ENCODE measurements around the gene SH3RF3. TPM values are rescaled to one million over a fixed set of nuclear protein-coding genes. Genes with fewer than 3 reads are reported as not detected.
A peak's percentile ranks its signal among the peaks of the same experiment; 100 is the strongest.

The SH3RF3 gene
- total and polyA plus RNA-seq, 10 of the 15 experiments (the other 5 are each of a cell fraction or from before 2014, with no cell fraction given): 0.08 to 8.8 (median 2.3) TPM

DNA sequence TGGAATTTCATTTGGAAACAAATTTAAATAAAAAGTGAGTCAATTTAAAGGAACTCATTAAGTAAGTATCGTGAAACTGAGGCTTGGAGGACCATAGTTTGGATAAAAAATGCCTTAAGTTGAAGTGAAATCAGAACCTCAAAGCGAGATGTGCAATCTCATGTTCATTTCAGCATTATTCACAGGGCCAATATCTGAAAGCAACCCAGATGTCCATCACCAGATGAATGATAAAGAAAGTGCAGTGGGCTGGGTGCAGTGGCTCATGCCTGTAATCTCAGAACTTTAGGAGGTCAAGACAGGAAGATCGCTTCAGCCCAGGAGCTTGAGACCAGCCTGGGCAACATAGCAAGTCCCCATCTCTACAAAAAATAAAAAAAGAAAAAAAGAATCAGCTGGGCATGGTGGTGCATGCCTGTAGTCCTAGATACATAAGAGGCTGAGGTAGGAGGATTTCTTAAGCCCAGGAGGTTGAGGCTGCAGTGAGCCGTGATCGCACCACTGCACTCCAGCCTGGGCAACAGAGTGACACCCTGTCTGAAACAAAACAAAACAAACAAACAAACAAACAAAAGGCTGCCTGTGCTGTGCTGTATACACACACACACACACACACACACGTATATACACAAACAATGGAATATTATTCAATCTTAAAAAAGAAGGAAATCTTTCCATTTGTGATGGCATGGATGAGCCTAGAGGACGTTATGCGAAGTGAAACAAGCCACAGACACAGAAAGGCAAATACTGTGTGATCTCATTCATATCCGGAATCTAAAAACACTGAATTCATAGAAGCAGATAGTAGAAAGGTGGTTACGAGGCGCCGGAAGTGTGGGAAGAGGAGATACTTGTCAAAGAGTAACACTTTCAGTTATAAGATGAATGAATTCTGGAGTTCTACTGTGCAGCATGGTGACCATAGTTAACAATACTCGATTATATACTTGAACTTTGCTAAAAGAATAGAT is 14.5 kb downstream of the SH3RF3 start (continued):
- TF ChIP-seq CBFB (IDR thresholded peaks at IDR 0.05; ENCODE audit: low read depth): 0 out of 2 replicates have a peak, but pooled peaks have one; percentile 65
- TF ChIP-seq IKZF1 (conservative IDR thresholded peaks at IDR 0.05): peak; percentile 82
- TF ChIP-seq GABPA (IDR thresholded peaks at IDR 0.05; ENCODE audit: low read depth): peak; percentile 73
- 0 out of 2 replicates have a peak, but pooled peaks have one; percentile 50 for TF ChIP-seq HDGF (IDR thresholded peaks at IDR 0.05)
- TF ChIP-seq ATF7 (IDR thresholded peaks at IDR 0.05; ENCODE audit: low read depth): peak; percentile 83
- 0 out of 2 replicates have a peak, but pooled peaks have one; percentile 37 for TF ChIP-seq NBN (IDR thresholded peaks at IDR 0.05)
- peak; percentile 54; the same call in 1 of the 3 replicates for TF ChIP-seq POU2F2 (IDR thresholded peaks at IDR 0.05; ENCODE audit: borderline replicate concordance, low read depth, low read length)
- TF ChIP-seq MTA2 (IDR thresholded peaks at IDR 0.05; ENCODE audit: low read depth): peak; percentile 63
- TF ChIP-seq, protein P1, sequence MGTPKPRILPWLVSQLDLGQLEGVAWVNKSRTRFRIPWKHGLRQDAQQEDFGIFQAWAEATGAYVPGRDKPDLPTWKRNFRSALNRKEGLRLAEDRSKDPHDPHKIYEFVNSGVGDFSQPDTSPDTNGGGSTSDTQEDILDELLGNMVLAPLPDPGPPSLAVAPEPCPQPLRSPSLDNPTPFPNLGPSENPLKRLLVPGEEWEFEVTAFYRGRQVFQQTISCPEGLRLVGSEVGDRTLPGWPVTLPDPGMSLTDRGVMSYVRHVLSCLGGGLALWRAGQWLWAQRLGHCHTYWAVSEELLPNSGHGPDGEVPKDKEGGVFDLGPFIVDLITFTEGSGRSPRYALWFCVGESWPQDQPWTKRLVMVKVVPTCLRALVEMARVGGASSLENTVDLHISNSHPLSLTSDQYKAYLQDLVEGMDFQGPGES (IDR thresholded peaks at IDR 0.05): no peak
- TF ChIP-seq SMC3 (IDR thresholded peaks at IDR 0.05; ENCODE audit: borderline replicate concordance, low read length): no peak
- TF ChIP-seq BRCA1 (IDR thresholded peaks at IDR 0.05; ENCODE audit: low read depth, low read length): no peak
- no peak for TF ChIP-seq SPI1 (IDR thresholded peaks at IDR 0.05; ENCODE audit: borderline replicate concordance, insufficient read depth, low read depth, low read length)
- no peak for TF ChIP-seq SIN3A (IDR thresholded peaks at IDR 0.05; ENCODE audit: low read depth, low read length)
- no peak for TF ChIP-seq TCF3 (IDR thresholded peaks at IDR 0.05; ENCODE audit: borderline replicate concordance, insufficient read depth, low read depth, low read length)
- peak; percentile 51; the same call in 1 of the 2 replicates for TF ChIP-seq DPF2 (IDR thresholded peaks at IDR 0.05)
- TF ChIP-seq STAT3 (IDR thresholded peaks at IDR 0.05; ENCODE audit: low read depth, low read length): peak; percentile 50; the same call in 1 of the 2 replicates
- no peak for TF ChIP-seq MYB (IDR thresholded peaks at IDR 0.05; ENCODE audit: borderline replicate concordance, low read depth, low read length)
- no peak for TF ChIP-seq KAT2A (conservative IDR thresholded peaks at IDR 0.05; ENCODE audit: control insufficient read depth, low read depth, low read length)
- peak in 1 of 2 experiments; percentile 44; a peak in 1 of 4 replicates for TF ChIP-seq BHLHE40 (IDR thresholded peaks at IDR 0.05; ENCODE audit: borderline replicate concordance in 1 of 2, low read depth in 2 of 2, low read length in 1 of 2)
- no peak for TF ChIP-seq ZNF274 (IDR thresholded peaks at IDR 0.05; ENCODE audit: insufficient read depth, insufficient read length)
- TF ChIP-seq NFYB (IDR thresholded peaks at IDR 0.05; ENCODE audit: insufficient read depth, low read depth, low read length): no peak
- TF ChIP-seq, protein P2, sequence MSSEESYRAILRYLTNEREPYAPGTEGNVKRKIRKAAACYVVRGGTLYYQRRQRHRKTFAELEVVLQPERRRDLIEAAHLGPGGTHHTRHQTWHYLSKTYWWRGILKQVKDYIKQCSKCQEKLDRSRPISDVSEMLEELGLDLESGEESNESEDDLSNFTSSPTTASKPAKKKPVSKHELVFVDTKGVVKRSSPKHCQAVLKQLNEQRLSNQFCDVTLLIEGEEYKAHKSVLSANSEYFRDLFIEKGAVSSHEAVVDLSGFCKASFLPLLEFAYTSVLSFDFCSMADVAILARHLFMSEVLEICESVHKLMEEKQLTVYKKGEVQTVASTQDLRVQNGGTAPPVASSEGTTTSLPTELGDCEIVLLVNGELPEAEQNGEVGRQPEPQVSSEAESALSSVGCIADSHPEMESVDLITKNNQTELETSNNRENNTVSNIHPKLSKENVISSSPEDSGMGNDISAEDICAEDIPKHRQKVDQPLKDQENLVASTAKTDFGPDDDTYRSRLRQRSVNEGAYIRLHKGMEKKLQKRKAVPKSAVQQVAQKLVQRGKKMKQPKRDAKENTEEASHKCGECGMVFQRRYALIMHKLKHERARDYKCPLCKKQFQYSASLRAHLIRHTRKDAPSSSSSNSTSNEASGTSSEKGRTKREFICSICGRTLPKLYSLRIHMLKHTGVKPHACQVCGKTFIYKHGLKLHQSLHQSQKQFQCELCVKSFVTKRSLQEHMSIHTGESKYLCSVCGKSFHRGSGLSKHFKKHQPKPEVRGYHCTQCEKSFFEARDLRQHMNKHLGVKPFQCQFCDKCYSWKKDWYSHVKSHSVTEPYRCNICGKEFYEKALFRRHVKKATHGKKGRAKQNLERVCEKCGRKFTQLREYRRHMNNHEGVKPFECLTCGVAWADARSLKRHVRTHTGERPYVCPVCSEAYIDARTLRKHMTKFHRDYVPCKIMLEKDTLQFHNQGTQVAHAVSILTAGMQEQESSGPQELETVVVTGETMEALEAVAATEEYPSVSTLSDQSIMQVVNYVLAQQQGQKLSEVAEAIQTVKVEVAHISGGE (CRISPR knock-in tag; IDR thresholded peaks at IDR 0.05): no peak
- TF ChIP-seq PML (IDR thresholded peaks at IDR 0.05; ENCODE audit: low read length): no peak
- TF ChIP-seq, protein P3, sequence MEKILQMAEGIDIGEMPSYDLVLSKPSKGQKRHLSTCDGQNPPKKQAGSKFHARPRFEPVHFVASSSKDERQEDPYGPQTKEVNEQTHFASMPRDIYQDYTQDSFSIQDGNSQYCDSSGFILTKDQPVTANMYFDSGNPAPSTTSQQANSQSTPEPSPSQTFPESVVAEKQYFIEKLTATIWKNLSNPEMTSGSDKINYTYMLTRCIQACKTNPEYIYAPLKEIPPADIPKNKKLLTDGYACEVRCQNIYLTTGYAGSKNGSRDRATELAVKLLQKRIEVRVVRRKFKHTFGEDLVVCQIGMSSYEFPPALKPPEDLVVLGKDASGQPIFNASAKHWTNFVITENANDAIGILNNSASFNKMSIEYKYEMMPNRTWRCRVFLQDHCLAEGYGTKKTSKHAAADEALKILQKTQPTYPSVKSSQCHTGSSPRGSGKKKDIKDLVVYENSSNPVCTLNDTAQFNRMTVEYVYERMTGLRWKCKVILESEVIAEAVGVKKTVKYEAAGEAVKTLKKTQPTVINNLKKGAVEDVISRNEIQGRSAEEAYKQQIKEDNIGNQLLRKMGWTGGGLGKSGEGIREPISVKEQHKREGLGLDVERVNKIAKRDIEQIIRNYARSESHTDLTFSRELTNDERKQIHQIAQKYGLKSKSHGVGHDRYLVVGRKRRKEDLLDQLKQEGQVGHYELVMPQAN (conservative IDR thresholded peaks at IDR 0.05): no peak

All from GM12878 (cell line).